DMS 273 treated with DMSO at 0.1 percent for 48 hours (cell line): ENCODE results near the gene RNASE4.

Source experiments
- DNase-seq: peaks from one replicate; lab custom pipeline; 2025; lab: John Stamatoyannopoulos, UW

The RNASE4 gene

DNA sequence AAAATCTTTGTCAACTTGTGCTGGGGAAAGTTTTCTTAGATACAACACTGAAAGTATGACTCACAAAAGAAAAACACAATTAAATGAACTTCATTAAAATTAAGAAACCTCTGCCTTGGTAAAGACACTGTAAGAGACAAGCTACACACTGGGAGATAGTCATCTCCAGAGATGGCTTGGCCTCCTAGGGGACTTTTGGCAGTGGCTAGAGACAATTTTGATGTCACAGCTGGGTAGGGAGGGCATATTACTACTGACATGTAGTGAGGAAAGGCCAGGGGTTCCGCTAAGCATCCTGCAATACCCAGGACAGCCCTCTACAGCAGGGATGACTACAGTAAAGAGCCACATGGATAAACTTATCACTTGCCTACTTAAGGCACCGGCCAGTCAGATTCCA is 8.7 kb upstream of the RNASE4 start:
- no peak for DNase-seq

DNA sequence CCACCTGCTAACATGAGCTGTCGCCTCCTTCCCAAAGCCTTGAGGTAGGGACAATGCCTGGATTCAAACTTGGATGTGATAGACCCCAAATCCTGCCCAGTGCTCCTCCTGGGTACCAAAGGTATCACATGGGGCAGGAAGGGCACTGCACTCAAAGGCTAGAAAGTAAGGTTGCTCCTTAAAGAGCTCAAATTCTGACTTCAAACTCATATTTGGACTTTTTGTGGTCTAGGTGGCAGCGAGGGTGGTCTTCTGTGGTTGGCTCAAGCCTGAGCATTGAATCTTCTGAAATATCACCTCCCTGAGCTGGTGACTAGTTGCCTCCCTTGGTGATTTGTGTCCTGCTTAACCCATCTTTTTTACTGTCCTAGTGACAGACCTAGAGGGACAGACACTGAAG is 8.3 kb upstream of the RNASE4 start:
- DNase-seq: no peak

- peak; percentile 8 for DNase-seq
These were observed 4.5 kb upstream of the RNASE4 start for GRCh38 chr14:20679907-20680306.

GRCh38 chr14:20680363-20680762 is 4.0 kb upstream of the RNASE4 start:
- no peak for DNase-seq

DNA sequence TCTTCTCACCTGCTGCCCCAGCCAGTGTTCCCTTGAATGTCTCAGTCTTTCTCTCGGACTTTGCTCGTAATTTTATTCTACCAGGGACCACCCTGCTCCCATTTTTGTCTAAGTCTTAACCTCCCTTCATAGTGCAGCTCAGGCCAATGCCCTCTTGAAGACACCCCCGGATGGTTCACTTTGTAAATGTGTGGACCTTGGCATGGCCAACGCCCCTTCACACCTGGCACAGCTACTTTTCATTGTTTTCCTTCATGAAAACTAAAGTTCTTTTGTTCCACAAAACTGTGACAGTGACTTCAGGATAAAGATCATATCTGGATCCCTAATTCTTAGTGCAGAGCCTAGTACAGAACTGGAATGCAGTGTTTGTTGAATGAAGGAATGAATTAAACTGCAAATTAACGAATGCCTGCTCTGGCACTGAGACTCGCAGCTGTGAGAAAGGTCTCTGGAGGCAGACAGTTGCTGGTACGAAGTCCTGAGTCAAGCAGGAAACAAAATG is 3.5 kb upstream of the RNASE4 start:
- no peak for DNase-seq

- DNase-seq: peak; percentile 89
These were observed 2.8 kb upstream of the RNASE4 start for GRCh38 chr14:20681348-20682126.

DNA sequence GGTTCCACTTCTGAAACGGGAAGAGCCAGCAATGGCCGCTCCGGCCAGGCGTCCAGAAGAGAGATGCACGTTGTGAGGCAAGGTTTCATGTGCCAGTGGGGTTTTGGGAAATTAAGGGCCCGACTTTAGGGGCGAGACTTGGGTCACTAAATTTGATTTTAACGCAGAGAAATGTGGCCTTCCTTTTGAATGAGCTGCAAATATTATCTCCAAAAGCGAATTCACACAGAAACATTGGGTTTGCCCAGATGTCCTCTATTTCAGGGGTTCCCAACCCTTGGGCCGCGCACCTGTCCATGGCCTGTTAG is 2.3 kb upstream of the RNASE4 start:
- no peak for DNase-seq

- peak; percentile 92 for DNase-seq
These were observed 1.8 kb upstream of the RNASE4 start for GRCh38 chr14:20682435-20683124.

- peak; percentile 79 for DNase-seq
These were observed 1.1 kb upstream of the RNASE4 start for GRCh38 chr14:20683125-20683890.

- DNase-seq: peak; percentile 34
These were observed 499 bp downstream of the RNASE4 start for GRCh38 chr14:20684662-20685456.

DNA sequence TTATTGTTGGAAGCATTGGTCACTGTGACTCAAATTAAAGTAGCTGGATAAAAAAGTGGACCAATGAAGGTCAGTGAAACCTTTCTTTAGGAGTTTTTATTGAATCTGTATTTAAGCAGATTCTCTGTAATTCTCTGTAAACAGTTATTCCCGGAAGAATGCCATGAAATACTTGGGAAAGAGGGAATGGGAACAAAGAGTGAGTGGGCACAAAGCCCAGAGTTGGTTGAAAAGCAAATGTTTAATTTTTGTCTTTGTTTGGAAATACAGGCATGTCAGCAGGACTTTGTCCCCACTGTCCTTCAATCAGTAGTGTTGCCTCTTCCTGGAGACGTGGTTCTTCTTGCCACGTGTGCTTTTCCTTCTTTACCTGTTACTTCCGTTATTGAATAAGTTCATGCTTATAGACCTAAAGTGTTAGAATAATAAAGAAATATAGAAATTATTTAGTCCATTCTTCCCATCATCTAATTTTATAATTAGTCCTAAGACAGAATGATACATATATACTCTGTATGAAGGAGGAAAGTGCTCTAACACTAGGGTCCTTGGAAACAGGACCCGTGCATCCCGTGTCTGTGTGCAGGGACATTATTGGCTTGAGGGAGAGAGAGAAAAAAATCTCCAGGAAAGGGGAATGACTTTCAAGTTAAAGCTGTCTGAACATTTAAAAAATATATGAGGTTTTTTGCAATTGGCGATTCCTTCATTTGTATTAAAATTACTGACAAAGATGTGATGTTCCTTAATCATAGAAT is 2.2 kb downstream of the RNASE4 start:
- no peak for DNase-seq

- DNase-seq: no peak
These were observed 3.2 kb downstream of the RNASE4 start for GRCh38 chr14:20687362-20688166.

- no peak for DNase-seq
These were observed 3.9 kb downstream of the RNASE4 start, which contains the start of gene ANG for GRCh38 chr14:20688167-20688839. ANG (plus strand) TSS chr14:20688764; CDS start chr14:20693565, 4,801 bp downstream.

DNA sequence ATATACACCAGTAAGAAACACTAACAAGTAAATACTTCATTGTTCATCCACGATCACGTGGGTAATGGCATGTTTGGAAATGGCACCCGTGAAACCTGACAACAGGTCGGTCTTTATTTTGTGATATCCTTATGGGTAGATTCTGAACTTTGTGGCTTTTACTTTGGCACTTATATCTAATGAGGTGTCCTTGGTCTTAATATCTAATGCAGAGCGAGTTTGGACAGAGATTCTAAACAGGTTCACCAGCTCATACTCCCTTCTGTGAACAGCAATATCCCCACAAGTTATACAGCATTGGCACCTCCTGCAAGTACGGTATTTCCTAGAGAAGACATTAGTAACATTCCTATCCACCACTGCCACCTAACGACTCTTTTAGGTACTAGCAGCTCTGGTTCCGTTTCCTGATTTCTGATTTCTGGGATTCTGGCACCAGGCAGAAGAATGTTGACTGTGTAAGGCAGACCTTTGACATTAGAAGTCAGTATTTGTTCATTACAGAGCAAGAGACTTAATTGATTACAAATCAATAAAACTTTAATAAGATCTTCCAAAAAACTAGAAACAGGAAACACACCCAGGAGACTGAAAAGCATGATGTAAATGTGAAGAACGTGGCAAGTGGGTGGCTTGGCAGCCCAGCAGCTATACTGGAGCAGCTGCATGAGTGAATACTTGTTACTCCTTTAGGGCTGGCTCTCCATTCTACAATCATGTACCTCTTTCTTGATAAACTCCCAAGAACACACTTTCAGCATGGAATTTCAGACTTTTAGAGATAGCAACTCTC is 6.7 kb downstream of the RNASE4 start:
- peak; percentile 76 for DNase-seq

DNA sequence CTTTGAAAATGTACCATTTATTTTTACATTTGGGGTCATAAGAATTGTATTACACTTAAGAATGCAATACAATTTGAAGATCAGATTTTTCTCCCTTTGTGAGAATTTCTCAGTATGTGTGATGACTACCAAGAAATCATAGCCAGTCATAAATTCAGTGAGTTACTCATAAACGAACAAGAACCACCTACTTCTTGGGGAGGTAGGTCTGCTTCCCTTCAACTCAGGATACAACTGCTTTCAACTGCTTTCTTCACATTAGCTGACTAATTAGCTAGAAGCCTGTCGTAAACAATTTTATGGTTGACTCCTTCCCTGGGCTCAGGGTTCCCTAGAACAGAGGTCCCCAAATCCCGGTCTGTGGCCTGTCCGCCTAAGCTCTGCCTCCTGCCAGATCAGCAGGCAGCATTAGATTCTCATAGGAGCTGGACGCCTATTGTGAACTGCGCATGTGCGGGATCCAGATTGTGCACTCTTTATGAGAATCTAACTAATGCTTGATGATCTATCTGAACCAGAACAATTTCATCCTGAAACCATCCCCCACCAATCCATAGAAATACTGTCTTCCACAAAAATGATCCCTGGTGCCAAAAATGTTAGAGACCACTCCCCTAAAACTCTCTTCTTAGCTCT is 7.9 kb downstream of the RNASE4 start:
- DNase-seq: no peak

DNA sequence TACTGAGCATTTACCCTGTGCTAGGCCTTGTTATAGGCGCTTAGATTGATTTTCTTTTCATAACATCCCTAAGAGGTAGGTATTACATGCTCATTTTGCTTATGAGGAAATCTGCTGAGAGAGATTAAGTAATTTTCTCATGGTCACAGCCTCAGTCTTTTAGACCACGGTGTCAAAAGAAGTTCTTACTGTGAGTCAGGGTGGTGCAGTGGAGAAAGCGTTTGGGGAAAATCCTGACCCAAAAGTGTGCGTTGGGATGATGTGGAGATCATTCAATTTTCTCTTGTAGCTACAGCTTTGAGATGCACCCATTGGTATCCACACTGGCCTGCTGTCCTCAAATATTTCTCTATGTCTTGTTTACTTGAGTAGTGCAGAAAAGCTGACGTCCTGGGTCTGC is 12.4 kb downstream of the RNASE4 start:
- no peak for DNase-seq

DNA sequence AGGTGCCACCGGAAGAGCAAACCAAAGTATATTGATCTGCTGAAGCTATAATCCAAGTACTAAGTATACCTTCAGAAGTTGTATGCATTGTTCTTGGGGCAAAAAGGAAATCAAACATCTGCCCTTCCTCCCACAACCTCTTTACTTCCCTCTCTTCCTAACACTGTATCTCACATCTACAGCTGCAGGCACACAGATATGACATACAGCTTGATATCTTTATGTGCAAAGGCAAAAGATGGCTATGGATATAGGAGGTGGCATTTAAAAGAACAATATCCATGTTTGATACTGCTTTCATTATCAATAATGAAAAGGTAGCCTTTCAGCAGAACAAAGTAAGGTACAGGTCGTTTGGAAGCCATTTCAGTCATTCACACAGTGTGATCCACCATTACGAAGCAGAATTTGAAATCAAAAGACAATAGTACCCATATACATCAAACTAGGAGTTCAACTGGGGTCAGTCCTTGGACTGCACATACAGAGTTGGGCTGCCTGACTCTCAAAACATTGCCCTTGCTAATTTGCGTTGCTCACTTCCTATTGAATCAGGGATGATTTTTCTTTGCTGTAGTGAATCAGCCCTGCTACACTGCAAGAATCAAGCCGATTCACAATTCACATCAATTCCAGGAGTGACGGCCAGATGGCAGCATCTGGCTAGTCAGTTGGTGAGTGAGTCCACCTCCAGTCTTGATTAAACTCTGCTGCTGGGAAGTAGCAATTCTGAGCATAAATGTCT is 13.1 kb downstream of the RNASE4 start:
- no peak for DNase-seq

GRCh38 chr14:20698018-20698329 is 13.6 kb downstream of the RNASE4 start:
- DNase-seq: no peak
